ENCODE results near the gene SPPL2A.

SPPL2A gene

DNA sequence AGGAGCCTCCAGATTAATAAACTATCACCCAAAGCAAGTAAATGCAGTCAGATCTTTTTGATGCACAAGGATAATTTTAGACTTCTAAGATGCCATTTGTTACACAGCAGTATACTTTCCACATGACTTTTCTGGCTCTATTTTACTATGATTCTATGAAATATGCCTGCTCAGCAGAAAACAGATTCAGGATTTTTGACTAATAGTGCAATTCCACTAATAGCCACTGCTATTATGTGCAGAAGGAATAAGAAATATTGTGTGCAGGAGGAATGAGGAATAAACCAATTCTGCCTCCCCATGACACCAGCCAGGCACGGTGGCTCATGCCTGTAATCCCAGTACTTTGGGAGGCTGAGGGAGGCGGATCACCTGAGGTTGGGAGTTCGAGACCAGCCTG is 11.5 kb upstream of the SPPL2A start (continued):
- TF ChIP-seq, protein P1, sequence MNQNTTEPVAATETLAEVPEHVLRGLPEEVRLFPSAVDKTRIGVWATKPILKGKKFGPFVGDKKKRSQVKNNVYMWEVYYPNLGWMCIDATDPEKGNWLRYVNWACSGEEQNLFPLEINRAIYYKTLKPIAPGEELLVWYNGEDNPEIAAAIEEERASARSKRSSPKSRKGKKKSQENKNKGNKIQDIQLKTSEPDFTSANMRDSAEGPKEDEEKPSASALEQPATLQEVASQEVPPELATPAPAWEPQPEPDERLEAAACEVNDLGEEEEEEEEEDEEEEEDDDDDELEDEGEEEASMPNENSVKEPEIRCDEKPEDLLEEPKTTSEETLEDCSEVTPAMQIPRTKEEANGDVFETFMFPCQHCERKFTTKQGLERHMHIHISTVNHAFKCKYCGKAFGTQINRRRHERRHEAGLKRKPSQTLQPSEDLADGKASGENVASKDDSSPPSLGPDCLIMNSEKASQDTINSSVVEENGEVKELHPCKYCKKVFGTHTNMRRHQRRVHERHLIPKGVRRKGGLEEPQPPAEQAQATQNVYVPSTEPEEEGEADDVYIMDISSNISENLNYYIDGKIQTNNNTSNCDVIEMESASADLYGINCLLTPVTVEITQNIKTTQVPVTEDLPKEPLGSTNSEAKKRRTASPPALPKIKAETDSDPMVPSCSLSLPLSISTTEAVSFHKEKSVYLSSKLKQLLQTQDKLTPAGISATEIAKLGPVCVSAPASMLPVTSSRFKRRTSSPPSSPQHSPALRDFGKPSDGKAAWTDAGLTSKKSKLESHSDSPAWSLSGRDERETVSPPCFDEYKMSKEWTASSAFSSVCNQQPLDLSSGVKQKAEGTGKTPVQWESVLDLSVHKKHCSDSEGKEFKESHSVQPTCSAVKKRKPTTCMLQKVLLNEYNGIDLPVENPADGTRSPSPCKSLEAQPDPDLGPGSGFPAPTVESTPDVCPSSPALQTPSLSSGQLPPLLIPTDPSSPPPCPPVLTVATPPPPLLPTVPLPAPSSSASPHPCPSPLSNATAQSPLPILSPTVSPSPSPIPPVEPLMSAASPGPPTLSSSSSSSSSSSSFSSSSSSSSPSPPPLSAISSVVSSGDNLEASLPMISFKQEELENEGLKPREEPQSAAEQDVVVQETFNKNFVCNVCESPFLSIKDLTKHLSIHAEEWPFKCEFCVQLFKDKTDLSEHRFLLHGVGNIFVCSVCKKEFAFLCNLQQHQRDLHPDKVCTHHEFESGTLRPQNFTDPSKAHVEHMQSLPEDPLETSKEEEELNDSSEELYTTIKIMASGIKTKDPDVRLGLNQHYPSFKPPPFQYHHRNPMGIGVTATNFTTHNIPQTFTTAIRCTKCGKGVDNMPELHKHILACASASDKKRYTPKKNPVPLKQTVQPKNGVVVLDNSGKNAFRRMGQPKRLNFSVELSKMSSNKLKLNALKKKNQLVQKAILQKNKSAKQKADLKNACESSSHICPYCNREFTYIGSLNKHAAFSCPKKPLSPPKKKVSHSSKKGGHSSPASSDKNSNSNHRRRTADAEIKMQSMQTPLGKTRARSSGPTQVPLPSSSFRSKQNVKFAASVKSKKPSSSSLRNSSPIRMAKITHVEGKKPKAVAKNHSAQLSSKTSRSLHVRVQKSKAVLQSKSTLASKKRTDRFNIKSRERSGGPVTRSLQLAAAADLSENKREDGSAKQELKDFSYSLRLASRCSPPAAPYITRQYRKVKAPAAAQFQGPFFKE (tag by site-specific recombination; IDR thresholded peaks at IDR 0.05; ENCODE audit: borderline replicate concordance) = no peak
- TF ChIP-seq ZNF654 (tag by site-specific recombination; IDR thresholded peaks at IDR 0.05; ENCODE audit: low read depth) (no peak), ZNF146 (tag by site-specific recombination; IDR thresholded peaks at IDR 0.05) (no peak), MYNN (tag by site-specific recombination; IDR thresholded peaks at IDR 0.05; ENCODE audit: borderline replicate concordance) (no peak)

DNA sequence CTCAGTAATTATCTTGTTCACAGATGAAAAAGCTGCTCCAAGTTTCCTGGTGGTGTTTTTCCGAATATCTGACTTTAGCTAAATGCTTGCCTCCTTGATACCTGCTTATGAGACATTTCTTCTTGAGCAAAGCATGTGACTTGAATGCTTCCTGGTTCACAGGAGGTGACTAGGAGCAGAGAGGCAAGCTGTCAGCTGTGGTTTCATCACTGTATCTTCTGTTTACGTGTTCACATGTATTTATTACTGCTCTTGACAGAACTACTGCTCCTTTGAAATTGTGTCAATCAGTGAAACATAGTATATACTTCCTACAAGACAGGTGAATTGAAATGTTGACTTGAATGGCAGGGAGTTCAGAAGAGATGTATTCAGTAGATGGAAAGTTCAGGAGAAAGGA is 8.9 kb upstream of the SPPL2A start:
- ChIA-PET CTCF (no interaction called here), POLR2A (interaction anchor here (0.6 kb wide), 1 partner anchor 17 kb away, joined by 3 read pairs; no protein-coding TSS in a partner anchor)
- H3K36me3 ChIP-seq (ENCODE audit: control insufficient read depth in 2 of 2, insufficient read depth in 1 of 2, low read length in 2 of 2) = no peaks in the 10 kb centered on the region
- no peak overlapping the region for H3K4me3 ChIP-seq (ENCODE audit: low read depth, low read length)
- no peaks in the 10 kb centered on the region for H3K9me3 ChIP-seq (ENCODE audit: control insufficient read depth, insufficient read depth, low read depth, low read length)
- no peaks in the 10 kb centered on the region for H3K4me1 ChIP-seq (ENCODE audit: control insufficient read depth, insufficient read depth, low read length)
- H3K27ac ChIP-seq (ENCODE audit: extremely low read depth, low read depth, low read length) = no peak overlapping the region
- TF ChIP-seq, protein P2, sequence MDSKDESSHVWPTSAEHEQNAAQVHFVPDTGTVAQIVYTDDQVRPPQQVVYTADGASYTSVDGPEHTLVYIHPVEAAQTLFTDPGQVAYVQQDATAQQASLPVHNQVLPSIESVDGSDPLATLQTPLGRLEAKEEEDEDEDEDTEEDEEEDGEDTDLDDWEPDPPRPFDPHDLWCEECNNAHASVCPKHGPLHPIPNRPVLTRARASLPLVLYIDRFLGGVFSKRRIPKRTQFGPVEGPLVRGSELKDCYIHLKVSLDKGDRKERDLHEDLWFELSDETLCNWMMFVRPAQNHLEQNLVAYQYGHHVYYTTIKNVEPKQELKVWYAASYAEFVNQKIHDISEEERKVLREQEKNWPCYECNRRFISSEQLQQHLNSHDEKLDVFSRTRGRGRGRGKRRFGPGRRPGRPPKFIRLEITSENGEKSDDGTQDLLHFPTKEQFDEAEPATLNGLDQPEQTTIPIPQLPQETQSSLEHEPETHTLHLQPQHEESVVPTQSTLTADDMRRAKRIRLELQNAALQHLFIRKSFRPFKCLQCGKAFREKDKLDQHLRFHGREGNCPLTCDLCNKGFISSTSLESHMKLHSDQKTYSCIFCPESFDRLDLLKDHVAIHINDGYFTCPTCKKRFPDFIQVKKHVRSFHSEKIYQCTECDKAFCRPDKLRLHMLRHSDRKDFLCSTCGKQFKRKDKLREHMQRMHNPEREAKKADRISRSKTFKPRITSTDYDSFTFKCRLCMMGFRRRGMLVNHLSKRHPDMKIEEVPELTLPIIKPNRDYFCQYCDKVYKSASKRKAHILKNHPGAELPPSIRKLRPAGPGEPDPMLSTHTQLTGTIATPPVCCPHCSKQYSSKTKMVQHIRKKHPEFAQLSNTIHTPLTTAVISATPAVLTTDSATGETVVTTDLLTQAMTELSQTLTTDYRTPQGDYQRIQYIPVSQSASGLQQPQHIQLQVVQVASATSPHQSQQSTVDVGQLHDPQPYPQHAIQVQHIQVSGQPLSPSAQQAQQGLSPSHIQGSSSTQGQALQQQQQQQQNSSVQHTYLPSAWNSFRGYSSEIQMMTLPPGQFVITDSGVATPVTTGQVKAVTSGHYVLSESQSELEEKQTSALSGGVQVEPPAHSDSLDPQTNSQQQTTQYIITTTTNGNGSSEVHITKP (tag by site-specific recombination; IDR thresholded peaks at IDR 0.05) = no peak
- no peak for TF ChIP-seq ZNF501 (tag by site-specific recombination; IDR thresholded peaks at IDR 0.05)

DNA sequence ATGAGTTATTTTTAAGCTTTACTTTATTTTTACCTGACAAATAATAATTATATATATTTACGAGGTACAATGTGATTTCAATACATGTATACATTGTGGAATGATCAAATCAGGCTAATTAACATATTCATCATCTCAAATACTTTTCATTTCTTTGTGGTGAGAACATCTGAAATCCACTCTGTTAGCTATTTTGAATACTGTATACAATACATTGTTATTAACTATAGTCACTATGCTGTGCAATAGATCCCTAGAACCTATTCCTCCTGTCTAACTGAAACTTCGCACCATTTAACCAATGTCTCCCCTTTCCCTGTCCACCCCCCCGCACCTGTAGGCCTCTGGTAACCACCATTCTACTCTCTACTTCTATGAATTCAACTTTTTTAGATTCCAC is 7.9 kb upstream of the SPPL2A start:
- no peak overlapping the region for H3K27ac ChIP-seq (ENCODE audit: extremely low read depth, low read depth, low read length)
- POLR2A ChIA-PET = no interaction called here
- CTCF ChIA-PET = no interaction called here
- H3K4me3 ChIP-seq (ENCODE audit: low read depth, low read length) = no peak overlapping the region
- no peaks in the 10 kb centered on the region for H3K36me3 ChIP-seq (ENCODE audit: control insufficient read depth in 2 of 2, insufficient read depth in 1 of 2, low read length in 2 of 2)
- H3K4me1 ChIP-seq (ENCODE audit: control insufficient read depth, insufficient read depth, low read length) = no peaks in the 10 kb centered on the region
- no peaks in the 10 kb centered on the region for H3K9me3 ChIP-seq (ENCODE audit: control insufficient read depth, insufficient read depth, low read depth, low read length)
- TF ChIP-seq ZNF600 (tag by site-specific recombination; IDR thresholded peaks at IDR 0.05) = no peak
- no peak for TF ChIP-seq ZNF677 (tag by site-specific recombination; IDR thresholded peaks at IDR 0.05)
- TF ChIP-seq, protein P3, sequence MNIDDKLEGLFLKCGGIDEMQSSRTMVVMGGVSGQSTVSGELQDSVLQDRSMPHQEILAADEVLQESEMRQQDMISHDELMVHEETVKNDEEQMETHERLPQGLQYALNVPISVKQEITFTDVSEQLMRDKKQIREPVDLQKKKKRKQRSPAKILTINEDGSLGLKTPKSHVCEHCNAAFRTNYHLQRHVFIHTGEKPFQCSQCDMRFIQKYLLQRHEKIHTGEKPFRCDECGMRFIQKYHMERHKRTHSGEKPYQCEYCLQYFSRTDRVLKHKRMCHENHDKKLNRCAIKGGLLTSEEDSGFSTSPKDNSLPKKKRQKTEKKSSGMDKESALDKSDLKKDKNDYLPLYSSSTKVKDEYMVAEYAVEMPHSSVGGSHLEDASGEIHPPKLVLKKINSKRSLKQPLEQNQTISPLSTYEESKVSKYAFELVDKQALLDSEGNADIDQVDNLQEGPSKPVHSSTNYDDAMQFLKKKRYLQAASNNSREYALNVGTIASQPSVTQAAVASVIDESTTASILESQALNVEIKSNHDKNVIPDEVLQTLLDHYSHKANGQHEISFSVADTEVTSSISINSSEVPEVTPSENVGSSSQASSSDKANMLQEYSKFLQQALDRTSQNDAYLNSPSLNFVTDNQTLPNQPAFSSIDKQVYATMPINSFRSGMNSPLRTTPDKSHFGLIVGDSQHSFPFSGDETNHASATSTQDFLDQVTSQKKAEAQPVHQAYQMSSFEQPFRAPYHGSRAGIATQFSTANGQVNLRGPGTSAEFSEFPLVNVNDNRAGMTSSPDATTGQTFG (tag by site-specific recombination; IDR thresholded peaks at IDR 0.05; ENCODE audit: borderline replicate concordance) = no peak
- TF ChIP-seq ZNF184 (tag by site-specific recombination; IDR thresholded peaks at IDR 0.05) = no peak
- TF ChIP-seq ZNF174 (tag by site-specific recombination; IDR thresholded peaks at IDR 0.05) = no peak
- no peak for TF ChIP-seq ZNF624 (tag by site-specific recombination; IDR thresholded peaks at IDR 0.05)
- no peak for TF ChIP-seq ZIC2 (tag by site-specific recombination; IDR thresholded peaks at IDR 0.05)
- no peak for TF ChIP-seq SETDB1 (IDR thresholded peaks at IDR 0.05; ENCODE audit: insufficient read length, low read length)
- no peak for TF ChIP-seq ZNF596 (tag by site-specific recombination; IDR thresholded peaks at IDR 0.05)
- TF ChIP-seq TRIM28 (IDR thresholded peaks at IDR 0.05; ENCODE audit: borderline replicate concordance, low read length) = no peak
- TF ChIP-seq ZNF433 (tag by site-specific recombination; IDR thresholded peaks at IDR 0.05; ENCODE audit: low read depth) = no peak
- no peak for TF ChIP-seq ZNF558 (tag by site-specific recombination; IDR thresholded peaks at IDR 0.05)
- TF ChIP-seq, protein P4, sequence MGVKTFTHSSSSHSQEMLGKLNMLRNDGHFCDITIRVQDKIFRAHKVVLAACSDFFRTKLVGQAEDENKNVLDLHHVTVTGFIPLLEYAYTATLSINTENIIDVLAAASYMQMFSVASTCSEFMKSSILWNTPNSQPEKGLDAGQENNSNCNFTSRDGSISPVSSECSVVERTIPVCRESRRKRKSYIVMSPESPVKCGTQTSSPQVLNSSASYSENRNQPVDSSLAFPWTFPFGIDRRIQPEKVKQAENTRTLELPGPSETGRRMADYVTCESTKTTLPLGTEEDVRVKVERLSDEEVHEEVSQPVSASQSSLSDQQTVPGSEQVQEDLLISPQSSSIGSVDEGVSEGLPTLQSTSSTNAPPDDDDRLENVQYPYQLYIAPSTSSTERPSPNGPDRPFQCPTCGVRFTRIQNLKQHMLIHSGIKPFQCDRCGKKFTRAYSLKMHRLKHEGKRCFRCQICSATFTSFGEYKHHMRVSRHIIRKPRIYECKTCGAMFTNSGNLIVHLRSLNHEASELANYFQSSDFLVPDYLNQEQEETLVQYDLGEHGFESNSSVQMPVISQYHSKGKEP (tag by site-specific recombination; IDR thresholded peaks at IDR 0.05) = no peak
- no peak for TF ChIP-seq ZNF274 (IDR thresholded peaks at IDR 0.05; ENCODE audit: low read length)
- TF ChIP-seq ZNF274 (tag by site-specific recombination; IDR thresholded peaks at IDR 0.05; ENCODE audit: borderline replicate concordance) = no peak

Measured in HEK293 (cell line).